Astrocyte of the cerebellum (primary cell): ENCODE results near the gene CORO6.

Source experiments
- DNase-seq: peaks from one replicate; pipeline ENCODE4 v3.0.0-alpha.2; 2011; ENCODE audit warnings: low read depth
- H3K4me3 ChIP-seq: 2 replicates; pipeline ENCODE4 v1.5.1; 2011; ENCODE audit warnings: mild to moderate bottlenecking, low read depth, low read length, moderate library complexity
- CTCF ChIP-seq: IDR thresholded peaks from 2 replicates; pipeline ENCODE4 v1.5.1; 2012; ENCODE audit warnings: low read length, low read depth, moderate library complexity, mild to moderate bottlenecking; ENCODE audit errors: missing control alignments
- in situ Hi-C: cut with HindIII; loops from 2 replicates; pipeline ENCODE4 v1.10.0; 2017; ENCODE audit warnings: low sequenced_read_pairs

CORO6 gene

GRCh38 chr17:29616300-29617048 is 6.2 kb downstream of the CORO6 start:
- DNase-seq, result no peak
- in situ Hi-C loops, result no loop called here
- no peak overlapping the region for H3K4me3 ChIP-seq
- TF ChIP-seq CTCF, result no peak

GRCh38 chr17:29615492-29616299 is 7.0 kb downstream of the CORO6 start:
- in situ Hi-C loops, result no loop called here
- no peak for DNase-seq
- TF ChIP-seq CTCF, result no peak
- peak overlapping the region; percentile 29 for H3K4me3 ChIP-seq

GRCh38 chr17:29615048-29615385 is 7.7 kb downstream of the CORO6 start:
- peak overlapping the region; percentile 29 for H3K4me3 ChIP-seq
- DNase-seq, result no peak
- TF ChIP-seq CTCF, result no peak
- in situ Hi-C loops, result no loop called here

- H3K4me3 ChIP-seq, result no peak overlapping the region
- no peak for TF ChIP-seq CTCF
Measured at GRCh38 chr17:29614349-29615047, 8.2 kb downstream of the CORO6 start.

DNA sequence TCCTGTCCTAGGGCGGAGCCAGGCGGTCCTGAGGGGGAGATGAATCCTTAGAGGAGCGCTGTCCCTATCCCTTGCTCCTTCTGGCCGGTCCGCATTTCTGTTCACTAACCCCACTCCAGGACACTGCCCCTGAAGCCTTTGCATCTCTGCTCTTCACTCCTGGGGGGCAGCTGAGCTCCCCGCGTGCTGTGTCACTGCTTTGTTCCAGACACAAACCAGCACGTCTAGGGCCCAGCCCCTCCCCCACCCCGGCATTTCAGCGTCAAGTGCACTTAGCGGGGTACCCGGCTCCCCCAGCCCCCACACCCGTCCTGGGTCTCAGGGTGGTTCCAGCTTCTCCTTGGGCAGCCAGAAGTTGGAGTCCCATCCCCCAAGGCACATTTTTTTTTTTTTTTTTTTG is 8.9 kb downstream of the CORO6 start:
- no peak for TF ChIP-seq CTCF
- in situ Hi-C loops, result no loop called here
- no peak overlapping the region for H3K4me3 ChIP-seq
- DNase-seq, result no peak

More at GRCh38 chr17:29614349-29615047, 8.2 kb downstream of the CORO6 start:
- in situ Hi-C loops, result no loop called here
- no peak for DNase-seq

- TF ChIP-seq CTCF, result peak; percentile 75
- in situ Hi-C loops, result no loop called here
- H3K4me3 ChIP-seq, result no peak overlapping the region
- DNase-seq, result peak; percentile 39
Measured at GRCh38 chr17:29613352-29613837, 9.3 kb downstream of the CORO6 start.
